ENCODE data around the gene CDKN3. TPM values are rescaled to one million over a fixed set of nuclear protein-coding genes. Genes with fewer than 3 reads are reported as not detected.

CDKN3 gene
- total RNA-seq, 2 experiments from 2014 or later: 150 to 157 TPM

GRCh38 chr14:54350203-54350602, 46.6 kb upstream of the CDKN3 start:
- intact Hi-C loops (cut with micrococcal nuclease; ENCODE audit: unreplicated experiment): no loop called here
- Histone ChIP-seq H3K36me3 (ENCODE audit: insufficient read depth, low read length) (no peaks in the 10 kb centered on the region), H2AFZ (ENCODE audit: low read length) (no peak overlapping the region), H3K79me2 (ENCODE audit: insufficient read depth, low read depth, low read length) (no peaks in the 10 kb centered on the region), H3K4me3 (ENCODE audit: low read depth, low read length, poor library complexity, severe bottlenecking) (no peak overlapping the region), H3K27ac (ENCODE audit: low read depth, low read length, poor library complexity, severe bottlenecking) (no peak overlapping the region), H3K9me2 (ENCODE audit: insufficient read depth, low read length) (no peaks in the 10 kb centered on the region), H3K4me2 (ENCODE audit: low read length) (no peak overlapping the region), H4K20me1 (ENCODE audit: insufficient read depth, low read length) (no peaks in the 10 kb centered on the region), H3K9me3 (ENCODE audit: low read length) (no peaks in the 10 kb centered on the region), H3K4me1 (ENCODE audit: insufficient read depth, low read length, poor library complexity, severe bottlenecking) (no peaks in the 10 kb centered on the region)
- DNase-seq (ENCODE audit: low spot score): no peak
- TF ChIP-seq CTCF (conservative IDR thresholded peaks at IDR 0.05; ENCODE audit: low read length) (no peak), EZH2phosphoT487 (IDR thresholded peaks at IDR 0.05; ENCODE audit: borderline replicate concordance, low read depth, low read length) (no peak)
- no TSS peak for BruUV-seq (replicated peaks)
- CTCF ChIA-PET (ENCODE audit: unreplicated experiment): no interaction called here
- POLR2A ChIA-PET: interaction anchor here (0.7 kb wide), 1 partner anchor 1975 kb away, joined by 4 read pairs; no protein-coding TSS in a partner anchor

- no peak for DNase-seq (ENCODE audit: low spot score)
- no peaks in the 10 kb centered on the region for H3K9me3 ChIP-seq (ENCODE audit: low read length)
- intact Hi-C loops (cut with micrococcal nuclease; ENCODE audit: unreplicated experiment): no loop called here
- no peaks in the 10 kb centered on the region for H3K9me2 ChIP-seq (ENCODE audit: insufficient read depth, low read length)
- no peaks in the 10 kb centered on the region for H3K79me2 ChIP-seq (ENCODE audit: insufficient read depth, low read depth, low read length)
- H2AFZ ChIP-seq (ENCODE audit: low read length): no peak overlapping the region
- no TSS peak for BruUV-seq (replicated peaks)
- ChIA-PET CTCF (ENCODE audit: unreplicated experiment) (no interaction called here), POLR2A (interaction anchor here (0.6 kb wide), 1 partner anchor 182 kb away, joined by 3 read pairs; no protein-coding TSS in a partner anchor)
- no peak overlapping the region for H3K4me2 ChIP-seq (ENCODE audit: low read length)
- no peak overlapping the region for H3K27ac ChIP-seq (ENCODE audit: low read depth, low read length, poor library complexity, severe bottlenecking)
- no peaks in the 10 kb centered on the region for H3K4me1 ChIP-seq (ENCODE audit: insufficient read depth, low read length, poor library complexity, severe bottlenecking)
- no peaks in the 10 kb centered on the region for H3K36me3 ChIP-seq (ENCODE audit: insufficient read depth, low read length)
- no peak overlapping the region for H3K4me3 ChIP-seq (ENCODE audit: low read depth, low read length, poor library complexity, severe bottlenecking)
- TF ChIP-seq CTCF (conservative IDR thresholded peaks at IDR 0.05; ENCODE audit: low read length): no peak
- TF ChIP-seq EZH2phosphoT487 (IDR thresholded peaks at IDR 0.05; ENCODE audit: borderline replicate concordance, low read depth, low read length): no peak
- H4K20me1 ChIP-seq (ENCODE audit: insufficient read depth, low read length): no peaks in the 10 kb centered on the region
Observed at GRCh38 chr14:54353266-54353665, 43.5 kb upstream of the CDKN3 start.

GRCh38 chr14:54353694-54354093, 43.1 kb upstream of the CDKN3 start:
- H3K4me1 ChIP-seq (ENCODE audit: insufficient read depth, low read length, poor library complexity, severe bottlenecking): no peaks in the 10 kb centered on the region
- CTCF ChIA-PET (ENCODE audit: unreplicated experiment): no interaction called here
- no peaks in the 10 kb centered on the region for H3K9me3 ChIP-seq (ENCODE audit: low read length)
- no peaks in the 10 kb centered on the region for H3K9me2 ChIP-seq (ENCODE audit: insufficient read depth, low read length)
- no peak overlapping the region for H3K4me3 ChIP-seq (ENCODE audit: low read depth, low read length, poor library complexity, severe bottlenecking)
- no peaks in the 10 kb centered on the region for H3K79me2 ChIP-seq (ENCODE audit: insufficient read depth, low read depth, low read length)
- no TSS peak for BruUV-seq (replicated peaks)
- TF ChIP-seq CTCF (conservative IDR thresholded peaks at IDR 0.05; ENCODE audit: low read length): no peak
- no peak for TF ChIP-seq EZH2phosphoT487 (IDR thresholded peaks at IDR 0.05; ENCODE audit: borderline replicate concordance, low read depth, low read length)
- no peak for DNase-seq (ENCODE audit: low spot score)
- POLR2A ChIA-PET: no interaction called here
- H2AFZ ChIP-seq (ENCODE audit: low read length): no peak overlapping the region
- no peaks in the 10 kb centered on the region for H4K20me1 ChIP-seq (ENCODE audit: insufficient read depth, low read length)
- no peak overlapping the region for H3K4me2 ChIP-seq (ENCODE audit: low read length)
- H3K36me3 ChIP-seq (ENCODE audit: insufficient read depth, low read length): no peaks in the 10 kb centered on the region
- no peak overlapping the region for H3K27ac ChIP-seq (ENCODE audit: low read depth, low read length, poor library complexity, severe bottlenecking)
- intact Hi-C loops (cut with micrococcal nuclease; ENCODE audit: unreplicated experiment): no loop called here

Data from OCI-LY7 (cell line).